Smooth muscle cell (in vitro differentiated cells): ENCODE measurements around the gene NCOR2. TPM values are rescaled to one million over a fixed set of nuclear protein-coding genes. Genes with fewer than 3 reads are reported as not detected.

ENCODE experiments used
- DNase-seq: peaks from one replicate; lab custom pipeline; 2025; ENCODE audit not compliant: unreplicated experiment; lab: John Stamatoyannopoulos, UW
- H2AFZ ChIP-seq: fragments of 200-600 bp; sonication (generic); 2 replicates; pipeline ENCODE4 v1.6.0; 2016; ENCODE audit warnings: antibody characterized with exemption, low read depth, mild to moderate bottlenecking
- H3F3A ChIP-seq: fragments of 200-600 bp; sonication (generic); 2 replicates; pipeline ENCODE4 v1.6.0; 2017; ENCODE audit warnings: antibody characterized with exemption, low read depth
- H3K27ac ChIP-seq: fragments of 200-600 bp; sonication (generic); 2 replicates; pipeline ENCODE4 v1.5.1; 2016; ENCODE audit warnings: low read depth, mild to moderate bottlenecking
- H3K27me3 ChIP-seq: fragments of 200-600 bp; sonication (generic); 2 replicates; pipeline ENCODE4 v1.6.1; 2016; ENCODE audit warnings: low read depth, mild to moderate bottlenecking
- H3K36me3 ChIP-seq: fragments of 200-600 bp; sonication (generic); 2 replicates; pipeline ENCODE4 v1.5.1; 2016; ENCODE audit warnings: low read depth
- H3K4me1 ChIP-seq: fragments of 200-600 bp; sonication (generic); 2 replicates; pipeline ENCODE4 v1.5.1; 2016; ENCODE audit warnings: low read depth
- H3K4me2 ChIP-seq: fragments of 200-600 bp; sonication (generic); 2 replicates; pipeline ENCODE4 v1.6.0; 2016; ENCODE audit warnings: mild to moderate bottlenecking
- H3K4me3 ChIP-seq: fragments of 200-600 bp; sonication (generic); 2 replicates; pipeline ENCODE4 v1.5.1; 2016; ENCODE audit warnings: mild to moderate bottlenecking
- H3K79me2 ChIP-seq: fragments of 200-600 bp; sonication (generic); 2 replicates; pipeline ENCODE4 v1.6.0; 2016; ENCODE audit warnings: low read depth, mild to moderate bottlenecking
- H3K9ac ChIP-seq: fragments of 200-600 bp; sonication (generic); 2 replicates; pipeline ENCODE4 v1.6.0; 2016; ENCODE audit warnings: low read depth
- H3K9me3 ChIP-seq: fragments of 200-600 bp; sonication (generic); replicated peaks from 2 replicates; pipeline ENCODE4 v1.5.1; 2016; ENCODE audit warnings: low read depth
- H4K20me1 ChIP-seq: fragments of 200-600 bp; sonication (generic); 2 replicates; pipeline ENCODE4 v1.6.0; 2016; ENCODE audit warnings: low read depth
- CTCF ChIP-seq: fragments of 200-600 bp; sonication (generic); IDR thresholded peaks from 2 replicates; pipeline ENCODE4 v1.5.1; 2017; ENCODE audit warnings: borderline replicate concordance, mild to moderate bottlenecking, antibody characterized with exemption; ENCODE audit not compliant: insufficient read depth, poor library complexity, severe bottlenecking
- WGBS: methylation state at CpG from one replicate; pipeline ENCODE4 v1.1.7; 2016; ENCODE audit warnings: low lambda C conversion rate; 5-methylcytosine and 5-hydroxymethylcytosine counted together
- polyA plus RNA-seq: library from polyadenylated mRNA; unstranded; fragments of >200 nt; fragmentation: Nextera tagmentation; extraction: Ambion mirVana; gene quantifications from 2 replicates; pipeline ENCODE4 v1.2.1, GENCODE V29; 2016
- total RNA-seq: library from RNA; depleted of rRNA; stranded (reverse); fragments of >200 nt; gene quantifications from 2 replicates; pipeline ENCODE4 v1.2.3, GENCODE V29; 2014

The NCOR2 gene
- total and polyA plus RNA-seq, 2 experiments from 2014 or later = 64.1 to 164 TPM

- TF ChIP-seq CTCF = no peak
- Histone ChIP-seq H3K27me3 (no peaks in the 10 kb centered on the region), H3K4me3 (no peak overlapping the region), H3K4me1 (no peaks in the 10 kb centered on the region), H3K9ac (no peak overlapping the region), H3K36me3 (no peaks in the 10 kb centered on the region), H3K9me3 (no peaks in the 10 kb centered on the region), H2AFZ (no peak overlapping the region), H3K79me2 (no peaks in the 10 kb centered on the region), H4K20me1 (no peaks in the 10 kb centered on the region), H3F3A (no peaks in the 10 kb centered on the region), H3K4me2 (no peak overlapping the region), H3K27ac (no peak overlapping the region)
- WGBS = 91% methylated on average over 13 of the region's 13 CpGs
- no peak for DNase-seq
Observed at GRCh38 chr12:124605150-124605882, 37.9 kb upstream of the NCOR2 start.

GRCh38 chr12:124604264-124604680 is 36.9 kb upstream of the NCOR2 start:
- Histone ChIP-seq H3K4me1 (no peaks in the 10 kb centered on the region), H3K79me2 (no peaks in the 10 kb centered on the region), H2AFZ (no peak overlapping the region), H3K4me3 (no peak overlapping the region), H3K27ac (no peak overlapping the region), H3K4me2 (no peak overlapping the region), H3K9me3 (no peaks in the 10 kb centered on the region), H3F3A (no peaks in the 10 kb centered on the region), H3K36me3 (no peaks in the 10 kb centered on the region), H4K20me1 (no peaks in the 10 kb centered on the region), H3K27me3 (no peaks in the 10 kb centered on the region), H3K9ac (no peak overlapping the region)
- no peak for TF ChIP-seq CTCF
- 64% methylated on average over 6 of the region's 6 CpGs for WGBS
- DNase-seq = no peak

GRCh38 chr12:124603831-124604251 is 36.4 kb upstream of the NCOR2 start:
- Histone ChIP-seq H3F3A (no peaks in the 10 kb centered on the region), H3K79me2 (no peaks in the 10 kb centered on the region), H3K4me1 (no peaks in the 10 kb centered on the region), H3K36me3 (no peaks in the 10 kb centered on the region), H3K9me3 (no peaks in the 10 kb centered on the region), H3K4me3 (no peak overlapping the region), H2AFZ (no peak overlapping the region), H3K27ac (no peak overlapping the region), H3K4me2 (peak overlapping the region; percentile 21), H3K9ac (no peak overlapping the region), H3K27me3 (no peaks in the 10 kb centered on the region), H4K20me1 (no peaks in the 10 kb centered on the region)
- no peak for DNase-seq
- WGBS = 25% methylated on average over 12 of the region's 12 CpGs
- no peak for TF ChIP-seq CTCF

GRCh38 chr12:124603100-124603541 is 35.7 kb upstream of the NCOR2 start:
- H3K36me3 ChIP-seq = no peaks in the 10 kb centered on the region

More at GRCh38 chr12:124603100-124603541, 35.7 kb upstream of the NCOR2 start:
- no peak overlapping the region for H3K4me3 ChIP-seq
- H2AFZ ChIP-seq = no peak overlapping the region
- no peaks in the 10 kb centered on the region for H4K20me1 ChIP-seq
- no peaks in the 10 kb centered on the region for H3K4me1 ChIP-seq
- DNase-seq = no peak
- 74% methylated on average over 12 of the region's 12 CpGs for WGBS
- no peak overlapping the region for H3K9ac ChIP-seq
- no peaks in the 10 kb centered on the region for H3K79me2 ChIP-seq
- TF ChIP-seq CTCF = no peak
- H3F3A ChIP-seq = no peaks in the 10 kb centered on the region
- no peak overlapping the region for H3K4me2 ChIP-seq
- H3K27me3 ChIP-seq = no peaks in the 10 kb centered on the region
- no peak overlapping the region for H3K27ac ChIP-seq
- no peaks in the 10 kb centered on the region for H3K9me3 ChIP-seq
